H1 (cell line): ENCODE data around the gene CFLAR. TPM values are rescaled to one million over a fixed set of nuclear protein-coding genes. Genes with fewer than 3 reads are reported as not detected.

Source experiments
- EZH2 ChIP-seq: fragments of 200-600 bp; sonication (generic); IDR thresholded peaks from 2 replicates; pipeline ENCODE4 v1.7.1; 2012; ENCODE audit warnings: low read depth, mild to moderate bottlenecking, moderate library complexity, low read length, inconsistent platforms; ENCODE audit not compliant: severe bottlenecking
- GABPA ChIP-seq: IDR thresholded peaks from 2 replicates; pipeline ENCODE4 v1.6.1; 2011; ENCODE audit warnings: mild to moderate bottlenecking, low read length, moderate library complexity, borderline replicate concordance; ENCODE audit not compliant: insufficient read depth
- KDM1A ChIP-seq: fragments of 200-600, 300-600 bp; sonication (generic); IDR thresholded peaks from 2 replicates; pipeline ENCODE4 v1.7.1; 2016; ENCODE audit warnings: mild to moderate bottlenecking, low read length, borderline replicate concordance
- RBBP5 ChIP-seq: IDR thresholded peaks from 2 replicates; pipeline ENCODE4 v1.7.1; 2012; ENCODE audit warnings: low read depth, mild to moderate bottlenecking, inconsistent platforms, low read length, moderate library complexity, borderline replicate concordance
- RXRA ChIP-seq: IDR thresholded peaks from 2 replicates; pipeline ENCODE4 v1.6.1; 2011; ENCODE audit warnings: low read depth, mild to moderate bottlenecking, low read length, moderate library complexity; ENCODE audit not compliant: insufficient read depth
- SIX5 ChIP-seq: IDR thresholded peaks from 2 replicates; pipeline ENCODE4 v1.6.1; 2011; ENCODE audit warnings: mild to moderate bottlenecking, low read depth, low read length
- SRF ChIP-seq: IDR thresholded peaks from 2 replicates; pipeline ENCODE4 v1.6.1; 2011; ENCODE audit warnings: mild to moderate bottlenecking, low read depth, low read length, moderate library complexity
- TAF1 ChIP-seq: IDR thresholded peaks from 2 replicates; pipeline ENCODE4 v1.6.1; 2011; ENCODE audit warnings: mild to moderate bottlenecking, low read depth, low read length
- TEAD4 ChIP-seq: IDR thresholded peaks from 2 replicates; pipeline ENCODE4 v1.6.1; 2012; ENCODE audit warnings: low read depth, low read length, inconsistent platforms, mixed read lengths
- polyA plus RNA-seq, 7 experiments: library from polyadenylated mRNA; depleted of rRNA in 3 of 7; stranded (reverse) in 5 of 7; unstranded in 2 of 7; fragments of >200 nt in 5 of 7; fragments of 200-250 nt in 2 of 7; gene quantifications; 1 replicate in 5 of 7; 2 replicates in 1 of 7; 4 replicates in 1 of 7; pipeline versions ENCODE4 v1.2.1 to v1.2.3, GENCODE V29; 2011 to 2013; ENCODE audit warnings: missing spikeins in 2 of 7, mixed read lengths in 2 of 7
- total RNA-seq: library from RNA; stranded (reverse); fragmentation: NEBNext Ultra II Directional; extraction: Animal tissue kit (Norgen Biotek cat#: 25700); gene quantifications from 2 replicates; pipeline ENCODE4 v1.2.1, GENCODE V29; 2021
- TF ChIP-seq, protein P1 (sequence below): fragments of 300-600 bp; sonication (generic); IDR thresholded peaks from 2 replicates; pipeline ENCODE4 v1.7.1; 2012; ENCODE audit warnings: low read length, moderate library complexity, mild to moderate bottlenecking, inconsistent platforms; ENCODE audit not compliant: insufficient replicate concordance
- TF ChIP-seq, protein P2 (sequence below): IDR thresholded peaks from 2 replicates; pipeline ENCODE4 v1.6.1; 2012; ENCODE audit warnings: inconsistent platforms

The CFLAR gene
- total and polyA plus RNA-seq, 2 of the 8 experiments (the other 6 are each of a cell fraction or from before 2014, with no cell fraction given), result 1.1 to 3.9 TPM

DNA sequence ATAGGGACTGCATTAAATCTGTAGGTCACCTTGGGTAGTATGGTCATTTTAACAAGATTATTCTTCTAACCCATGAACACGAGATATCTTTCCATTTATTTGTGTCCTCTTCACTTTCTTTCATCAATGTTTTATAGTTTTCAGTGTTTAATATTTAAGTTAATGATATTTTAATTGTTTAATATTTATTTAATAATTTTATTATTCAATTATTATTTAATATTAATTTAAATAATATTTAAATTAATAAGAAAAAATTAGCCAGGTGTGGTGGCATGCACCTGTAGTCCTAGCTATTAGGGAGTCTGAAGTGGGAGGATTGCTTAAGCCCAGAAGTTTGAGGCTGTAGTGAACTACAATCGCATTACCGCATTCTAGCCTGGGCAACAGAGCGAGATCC is 100.0 kb downstream of the CFLAR start (continued):
- TF ChIP-seq, protein P1, sequence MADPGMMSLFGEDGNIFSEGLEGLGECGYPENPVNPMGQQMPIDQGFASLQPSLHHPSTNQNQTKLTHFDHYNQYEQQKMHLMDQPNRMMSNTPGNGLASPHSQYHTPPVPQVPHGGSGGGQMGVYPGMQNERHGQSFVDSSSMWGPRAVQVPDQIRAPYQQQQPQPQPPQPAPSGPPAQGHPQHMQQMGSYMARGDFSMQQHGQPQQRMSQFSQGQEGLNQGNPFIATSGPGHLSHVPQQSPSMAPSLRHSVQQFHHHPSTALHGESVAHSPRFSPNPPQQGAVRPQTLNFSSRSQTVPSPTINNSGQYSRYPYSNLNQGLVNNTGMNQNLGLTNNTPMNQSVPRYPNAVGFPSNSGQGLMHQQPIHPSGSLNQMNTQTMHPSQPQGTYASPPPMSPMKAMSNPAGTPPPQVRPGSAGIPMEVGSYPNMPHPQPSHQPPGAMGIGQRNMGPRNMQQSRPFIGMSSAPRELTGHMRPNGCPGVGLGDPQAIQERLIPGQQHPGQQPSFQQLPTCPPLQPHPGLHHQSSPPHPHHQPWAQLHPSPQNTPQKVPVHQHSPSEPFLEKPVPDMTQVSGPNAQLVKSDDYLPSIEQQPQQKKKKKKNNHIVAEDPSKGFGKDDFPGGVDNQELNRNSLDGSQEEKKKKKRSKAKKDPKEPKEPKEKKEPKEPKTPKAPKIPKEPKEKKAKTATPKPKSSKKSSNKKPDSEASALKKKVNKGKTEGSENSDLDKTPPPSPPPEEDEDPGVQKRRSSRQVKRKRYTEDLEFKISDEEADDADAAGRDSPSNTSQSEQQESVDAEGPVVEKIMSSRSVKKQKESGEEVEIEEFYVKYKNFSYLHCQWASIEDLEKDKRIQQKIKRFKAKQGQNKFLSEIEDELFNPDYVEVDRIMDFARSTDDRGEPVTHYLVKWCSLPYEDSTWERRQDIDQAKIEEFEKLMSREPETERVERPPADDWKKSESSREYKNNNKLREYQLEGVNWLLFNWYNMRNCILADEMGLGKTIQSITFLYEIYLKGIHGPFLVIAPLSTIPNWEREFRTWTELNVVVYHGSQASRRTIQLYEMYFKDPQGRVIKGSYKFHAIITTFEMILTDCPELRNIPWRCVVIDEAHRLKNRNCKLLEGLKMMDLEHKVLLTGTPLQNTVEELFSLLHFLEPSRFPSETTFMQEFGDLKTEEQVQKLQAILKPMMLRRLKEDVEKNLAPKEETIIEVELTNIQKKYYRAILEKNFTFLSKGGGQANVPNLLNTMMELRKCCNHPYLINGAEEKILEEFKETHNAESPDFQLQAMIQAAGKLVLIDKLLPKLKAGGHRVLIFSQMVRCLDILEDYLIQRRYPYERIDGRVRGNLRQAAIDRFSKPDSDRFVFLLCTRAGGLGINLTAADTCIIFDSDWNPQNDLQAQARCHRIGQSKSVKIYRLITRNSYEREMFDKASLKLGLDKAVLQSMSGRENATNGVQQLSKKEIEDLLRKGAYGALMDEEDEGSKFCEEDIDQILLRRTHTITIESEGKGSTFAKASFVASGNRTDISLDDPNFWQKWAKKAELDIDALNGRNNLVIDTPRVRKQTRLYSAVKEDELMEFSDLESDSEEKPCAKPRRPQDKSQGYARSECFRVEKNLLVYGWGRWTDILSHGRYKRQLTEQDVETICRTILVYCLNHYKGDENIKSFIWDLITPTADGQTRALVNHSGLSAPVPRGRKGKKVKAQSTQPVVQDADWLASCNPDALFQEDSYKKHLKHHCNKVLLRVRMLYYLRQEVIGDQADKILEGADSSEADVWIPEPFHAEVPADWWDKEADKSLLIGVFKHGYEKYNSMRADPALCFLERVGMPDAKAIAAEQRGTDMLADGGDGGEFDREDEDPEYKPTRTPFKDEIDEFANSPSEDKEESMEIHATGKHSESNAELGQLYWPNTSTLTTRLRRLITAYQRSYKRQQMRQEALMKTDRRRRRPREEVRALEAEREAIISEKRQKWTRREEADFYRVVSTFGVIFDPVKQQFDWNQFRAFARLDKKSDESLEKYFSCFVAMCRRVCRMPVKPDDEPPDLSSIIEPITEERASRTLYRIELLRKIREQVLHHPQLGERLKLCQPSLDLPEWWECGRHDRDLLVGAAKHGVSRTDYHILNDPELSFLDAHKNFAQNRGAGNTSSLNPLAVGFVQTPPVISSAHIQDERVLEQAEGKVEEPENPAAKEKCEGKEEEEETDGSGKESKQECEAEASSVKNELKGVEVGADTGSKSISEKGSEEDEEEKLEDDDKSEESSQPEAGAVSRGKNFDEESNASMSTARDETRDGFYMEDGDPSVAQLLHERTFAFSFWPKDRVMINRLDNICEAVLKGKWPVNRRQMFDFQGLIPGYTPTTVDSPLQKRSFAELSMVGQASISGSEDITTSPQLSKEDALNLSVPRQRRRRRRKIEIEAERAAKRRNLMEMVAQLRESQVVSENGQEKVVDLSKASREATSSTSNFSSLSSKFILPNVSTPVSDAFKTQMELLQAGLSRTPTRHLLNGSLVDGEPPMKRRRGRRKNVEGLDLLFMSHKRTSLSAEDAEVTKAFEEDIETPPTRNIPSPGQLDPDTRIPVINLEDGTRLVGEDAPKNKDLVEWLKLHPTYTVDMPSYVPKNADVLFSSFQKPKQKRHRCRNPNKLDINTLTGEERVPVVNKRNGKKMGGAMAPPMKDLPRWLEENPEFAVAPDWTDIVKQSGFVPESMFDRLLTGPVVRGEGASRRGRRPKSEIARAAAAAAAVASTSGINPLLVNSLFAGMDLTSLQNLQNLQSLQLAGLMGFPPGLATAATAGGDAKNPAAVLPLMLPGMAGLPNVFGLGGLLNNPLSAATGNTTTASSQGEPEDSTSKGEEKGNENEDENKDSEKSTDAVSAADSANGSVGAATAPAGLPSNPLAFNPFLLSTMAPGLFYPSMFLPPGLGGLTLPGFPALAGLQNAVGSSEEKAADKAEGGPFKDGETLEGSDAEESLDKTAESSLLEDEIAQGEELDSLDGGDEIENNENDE, result no peak
- TF ChIP-seq GABPA (no peak), TAF1 (no peak), SRF (no peak), EZH2 (no peak), RBBP5 (no peak), TEAD4 (no peak), RXRA (no peak), KDM1A (no peak), SIX5 (no peak)
- TF ChIP-seq, protein P2, sequence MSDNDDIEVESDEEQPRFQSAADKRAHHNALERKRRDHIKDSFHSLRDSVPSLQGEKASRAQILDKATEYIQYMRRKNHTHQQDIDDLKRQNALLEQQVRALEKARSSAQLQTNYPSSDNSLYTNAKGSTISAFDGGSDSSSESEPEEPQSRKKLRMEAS, result no peak
- TF ChIP-seq, all 59 proteins: peak for 0
